Middle frontal gyrus (tissue), 1 donor: ENCODE data around the gene LGALS8.
"Not testable (repeated sequence)": the region's sequence is repeated elsewhere in the genome, so short reads cannot be mapped to it uniquely, and the experiment has no call there.

Experiments used
- DNase-seq: peaks from one replicate; pipeline ENCODE4 v3.0.0-alpha.2; 2015; ENCODE audit warnings: low spot score; ENCODE audit errors: extremely low spot score

The LGALS8 gene

GRCh38 chr1:236540813-236541465, 17.2 kb downstream of the LGALS8 start:
- DNase-seq: no peak

- no peak for DNase-seq
Observed at GRCh38 chr1:236541710-236542109, 17.9 kb downstream of the LGALS8 start.

GRCh38 chr1:236543065-236543669, 19.4 kb downstream of the LGALS8 start:
- no peak for DNase-seq

GRCh38 chr1:236545621-236546169, 21.9 kb downstream of the LGALS8 start:
- DNase-seq: no peak

- DNase-seq: no peak
Observed at GRCh38 chr1:236548452-236548851, 24.7 kb downstream of the LGALS8 start.

- no peak for DNase-seq
Observed at GRCh38 chr1:236550961-236551851, 27.4 kb downstream of the LGALS8 start.

- DNase-seq: no peak
Observed at GRCh38 chr1:236552096-236552495, 28.3 kb downstream of the LGALS8 start.

GRCh38 chr1:236552901-236553300, 29.1 kb downstream of the LGALS8 start:
- no peak for DNase-seq

GRCh38 chr1:236553370-236553769, 29.6 kb downstream of the LGALS8 start:
- DNase-seq: no peak

- no peak for DNase-seq
Observed at GRCh38 chr1:236556606-236557005, 32.8 kb downstream of the LGALS8 start.

GRCh38 chr1:236558081-236558480, 34.3 kb downstream of the LGALS8 start:
- no peak for DNase-seq

- no peak for DNase-seq
Observed at GRCh38 chr1:236558846-236559245, 35.1 kb downstream of the LGALS8 start.

- no peak for DNase-seq
Observed at GRCh38 chr1:236560213-236560771, 36.5 kb downstream of the LGALS8 start.

GRCh38 chr1:236561976-236562375, 38.2 kb downstream of the LGALS8 start:
- no peak for DNase-seq

GRCh38 chr1:236565530-236565929, 41.7 kb downstream of the LGALS8 start:
- DNase-seq: no peak

GRCh38 chr1:236568285-236568894, 44.6 kb downstream of the LGALS8 start:
- DNase-seq: no peak

GRCh38 chr1:236575523-236575922, 51.7 kb downstream of the LGALS8 start:
- no peak for DNase-seq

- no peak for DNase-seq
Observed at GRCh38 chr1:236576004-236576403, 52.2 kb downstream of the LGALS8 start.

GRCh38 chr1:236577041-236577440, 53.3 kb downstream of the LGALS8 start:
- DNase-seq: not testable (repeated sequence)

- no peak for DNase-seq
Observed at GRCh38 chr1:236578661-236579060, 54.9 kb downstream of the LGALS8 start.

GRCh38 chr1:236580404-236580803, 56.6 kb downstream of the LGALS8 start:
- not testable (repeated sequence) for DNase-seq
